Measurements from ENCODE around the gene ATP6V1G1.

GRCh38 chr9:114565204-114565603, 22.4 kb upstream of the ATP6V1G1 start:
- TF ChIP-seq SIN3A (IDR thresholded peaks at IDR 0.05; ENCODE audit: borderline replicate concordance, insufficient read depth, low read length) (no peak), POLR2AphosphoS5 (IDR thresholded peaks at IDR 0.05; ENCODE audit: low read depth, low read length) (no peak), TAF1 (IDR thresholded peaks at IDR 0.05; ENCODE audit: borderline replicate concordance, insufficient read depth, low read length) (no peak)
- TF ChIP-seq, protein P1, sequence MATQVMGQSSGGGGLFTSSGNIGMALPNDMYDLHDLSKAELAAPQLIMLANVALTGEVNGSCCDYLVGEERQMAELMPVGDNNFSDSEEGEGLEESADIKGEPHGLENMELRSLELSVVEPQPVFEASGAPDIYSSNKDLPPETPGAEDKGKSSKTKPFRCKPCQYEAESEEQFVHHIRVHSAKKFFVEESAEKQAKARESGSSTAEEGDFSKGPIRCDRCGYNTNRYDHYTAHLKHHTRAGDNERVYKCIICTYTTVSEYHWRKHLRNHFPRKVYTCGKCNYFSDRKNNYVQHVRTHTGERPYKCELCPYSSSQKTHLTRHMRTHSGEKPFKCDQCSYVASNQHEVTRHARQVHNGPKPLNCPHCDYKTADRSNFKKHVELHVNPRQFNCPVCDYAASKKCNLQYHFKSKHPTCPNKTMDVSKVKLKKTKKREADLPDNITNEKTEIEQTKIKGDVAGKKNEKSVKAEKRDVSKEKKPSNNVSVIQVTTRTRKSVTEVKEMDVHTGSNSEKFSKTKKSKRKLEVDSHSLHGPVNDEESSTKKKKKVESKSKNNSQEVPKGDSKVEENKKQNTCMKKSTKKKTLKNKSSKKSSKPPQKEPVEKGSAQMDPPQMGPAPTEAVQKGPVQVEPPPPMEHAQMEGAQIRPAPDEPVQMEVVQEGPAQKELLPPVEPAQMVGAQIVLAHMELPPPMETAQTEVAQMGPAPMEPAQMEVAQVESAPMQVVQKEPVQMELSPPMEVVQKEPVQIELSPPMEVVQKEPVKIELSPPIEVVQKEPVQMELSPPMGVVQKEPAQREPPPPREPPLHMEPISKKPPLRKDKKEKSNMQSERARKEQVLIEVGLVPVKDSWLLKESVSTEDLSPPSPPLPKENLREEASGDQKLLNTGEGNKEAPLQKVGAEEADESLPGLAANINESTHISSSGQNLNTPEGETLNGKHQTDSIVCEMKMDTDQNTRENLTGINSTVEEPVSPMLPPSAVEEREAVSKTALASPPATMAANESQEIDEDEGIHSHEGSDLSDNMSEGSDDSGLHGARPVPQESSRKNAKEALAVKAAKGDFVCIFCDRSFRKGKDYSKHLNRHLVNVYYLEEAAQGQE (IDR thresholded peaks at IDR 0.05; ENCODE audit: insufficient read depth in 1 of 2, low read depth in 2 of 2, low read length in 2 of 2), result no peak
